Vagina (tissue), 2 donors: ENCODE measurements around the gene MBP. TPM values are rescaled to one million over a fixed set of nuclear protein-coding genes. Genes with fewer than 3 reads are reported as not detected.

Source experiments
- DNase-seq, 2 donors: peaks; one replicate each; pipeline ENCODE4 v3.0.0-alpha.2; 2017; ENCODE audit errors: extremely low spot score in 2 of 2
- H3K27ac ChIP-seq: fragments of 200-600 bp; sonication (generic); one replicate; pipeline ENCODE4 v1.5.1; 2019
- H3K27me3 ChIP-seq: fragments of 200-600 bp; sonication (generic); one replicate; pipeline ENCODE4 v1.5.1; 2019
- H3K36me3 ChIP-seq, 2 donors: fragments of 200-600 bp; sonication (generic); one replicate each; pipeline ENCODE4 v1.5.1; 2017 to 2019
- H3K4me1 ChIP-seq: fragments of 200-600 bp; sonication (generic); one replicate; pipeline ENCODE4 v1.5.1; 2019
- H3K4me3 ChIP-seq, 2 donors: fragments of 200-600 bp; sonication (generic); 1 replicate in 1 of 2; 2 replicates in 1 of 2; pipeline ENCODE4 v1.5.1; 2016 to 2019
- H3K9me3 ChIP-seq: fragments of 200-600 bp; sonication (generic); one replicate; pipeline ENCODE4 v1.5.1; 2019
- POLR2A ChIP-seq, 2 donors: fragments of 450-650 bp; IDR thresholded peaks; one replicate each; pipeline ENCODE4 v1.6.1; 2017; ENCODE audit warnings: antibody characterized with exemption in 2 of 2, mild to moderate bottlenecking in 2 of 2, moderate library complexity in 2 of 2
- POLR2AphosphoS5 ChIP-seq, 2 donors: sonication (generic); formaldehyde crosslinking; IDR thresholded peaks; one replicate each; pipeline ENCODE4 v1.9.0; 2017; ENCODE audit warnings: antibody characterized with exemption in 2 of 2, mild to moderate bottlenecking in 2 of 2, low read depth in 1 of 2; ENCODE audit not compliant: insufficient read depth in 1 of 2
- intact Hi-C: fragments of 100-400 bp; cut with DNase I; formaldehyde crosslinking; loops from one replicate; pipeline ENCODE4 v1.15.1; 2023
- total RNA-seq: library from RNA; depleted of rRNA; stranded (reverse); fragments of >200 nt; gene quantifications from one replicate; pipeline ENCODE4 v1.2.3, GENCODE V29; 2016
- TF ChIP-seq, protein P1 (sequence below), 3 experiments: fragments of 450-650 bp in 2 of 3; fragments of 200-600 bp in 1 of 3; sonication (generic) in 1 of 3; IDR thresholded peaks; one replicate each; pipeline ENCODE4 v1.5.1; 2017 to 2019; ENCODE audit warnings: antibody characterized with exemption in 3 of 3, mild to moderate bottlenecking in 2 of 3, moderate library complexity in 2 of 3

Gene MBP
- total RNA-seq, 1 donor from 2014 or later: 33.6 TPM

DNA sequence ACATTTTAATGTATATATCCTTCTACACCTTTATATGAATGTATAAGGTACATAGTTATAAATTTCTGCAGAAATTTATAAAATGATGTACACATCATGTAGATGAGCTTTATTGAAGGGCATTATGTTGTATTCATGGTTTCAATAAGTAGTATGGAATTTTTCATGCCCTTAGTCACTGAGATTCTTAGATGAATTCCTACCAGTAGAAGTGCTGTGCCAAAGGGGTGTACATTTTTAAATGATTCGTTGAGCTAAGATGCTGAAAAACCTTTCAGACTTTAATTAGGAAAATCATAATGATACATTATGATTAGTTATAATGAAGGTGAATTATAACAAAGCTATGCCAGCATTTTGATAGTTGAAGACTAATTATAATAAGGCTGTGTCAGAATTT, 195.0 kb downstream of the MBP start:
- H3K27me3 ChIP-seq: no peaks in the 10 kb centered on the region
- no peaks in the 10 kb centered on the region for H3K4me1 ChIP-seq
- H3K36me3 ChIP-seq: peaks cover 0 to 33% of the 10 kb centered on the region in 2 donors
- no peak overlapping the region for H3K4me3 ChIP-seq
- TF ChIP-seq POLR2AphosphoS5 (IDR thresholded peaks at IDR 0.05; ENCODE audit: insufficient read depth in 1 of 2, low read depth in 1 of 2) (no peak), POLR2A (IDR thresholded peaks at IDR 0.05) (no peak)
- TF ChIP-seq, protein P1, sequence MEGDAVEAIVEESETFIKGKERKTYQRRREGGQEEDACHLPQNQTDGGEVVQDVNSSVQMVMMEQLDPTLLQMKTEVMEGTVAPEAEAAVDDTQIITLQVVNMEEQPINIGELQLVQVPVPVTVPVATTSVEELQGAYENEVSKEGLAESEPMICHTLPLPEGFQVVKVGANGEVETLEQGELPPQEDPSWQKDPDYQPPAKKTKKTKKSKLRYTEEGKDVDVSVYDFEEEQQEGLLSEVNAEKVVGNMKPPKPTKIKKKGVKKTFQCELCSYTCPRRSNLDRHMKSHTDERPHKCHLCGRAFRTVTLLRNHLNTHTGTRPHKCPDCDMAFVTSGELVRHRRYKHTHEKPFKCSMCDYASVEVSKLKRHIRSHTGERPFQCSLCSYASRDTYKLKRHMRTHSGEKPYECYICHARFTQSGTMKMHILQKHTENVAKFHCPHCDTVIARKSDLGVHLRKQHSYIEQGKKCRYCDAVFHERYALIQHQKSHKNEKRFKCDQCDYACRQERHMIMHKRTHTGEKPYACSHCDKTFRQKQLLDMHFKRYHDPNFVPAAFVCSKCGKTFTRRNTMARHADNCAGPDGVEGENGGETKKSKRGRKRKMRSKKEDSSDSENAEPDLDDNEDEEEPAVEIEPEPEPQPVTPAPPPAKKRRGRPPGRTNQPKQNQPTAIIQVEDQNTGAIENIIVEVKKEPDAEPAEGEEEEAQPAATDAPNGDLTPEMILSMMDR (IDR thresholded peaks at IDR 0.05): no peak
- H3K9me3 ChIP-seq: no peaks in the 10 kb centered on the region
- intact Hi-C loops: no loop called here
- H3K27ac ChIP-seq: no peak overlapping the region
- DNase-seq: no peak

DNA sequence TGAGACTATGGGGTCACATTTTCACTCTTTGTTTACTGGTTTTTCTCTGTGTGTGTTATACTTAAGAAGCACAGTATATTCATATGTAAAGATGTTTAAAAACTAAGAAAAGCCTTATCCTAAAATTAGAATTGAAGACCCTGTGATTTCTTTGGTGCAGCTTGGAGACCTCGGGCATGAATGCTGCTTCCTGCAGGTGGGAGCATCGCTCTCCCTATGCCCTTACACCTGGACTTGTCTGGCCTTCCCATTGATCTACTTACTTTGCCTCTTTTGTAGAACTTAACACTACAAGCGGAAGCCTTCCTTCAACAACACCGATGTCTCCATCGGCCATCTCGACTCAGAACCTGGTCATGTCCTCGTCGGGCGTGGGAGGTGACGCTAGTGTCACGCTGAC, 195.7 kb downstream of the MBP start:
- H3K4me3 ChIP-seq: no peak overlapping the region
- no peak for DNase-seq
- no peaks in the 10 kb centered on the region for H3K9me3 ChIP-seq
- intact Hi-C loops: no loop called here
- no peak overlapping the region for H3K27ac ChIP-seq
- no peak for TF ChIP-seq POLR2AphosphoS5 (IDR thresholded peaks at IDR 0.05; ENCODE audit: insufficient read depth in 1 of 2, low read depth in 1 of 2)
- TF ChIP-seq, protein P1 (IDR thresholded peaks at IDR 0.05): no peak
- no peak for TF ChIP-seq POLR2A (IDR thresholded peaks at IDR 0.05)
- peaks cover 0 to 33% of the 10 kb centered on the region in 2 donors for H3K36me3 ChIP-seq
- H3K4me1 ChIP-seq: no peaks in the 10 kb centered on the region
- no peaks in the 10 kb centered on the region for H3K27me3 ChIP-seq

- no peak overlapping the region for H3K27ac ChIP-seq
- intact Hi-C loops: no loop called here
- peaks cover 0 to 33% of the 10 kb centered on the region in 2 donors for H3K36me3 ChIP-seq
- H3K27me3 ChIP-seq: no peaks in the 10 kb centered on the region
- no peak overlapping the region for H3K4me3 ChIP-seq
- H3K4me1 ChIP-seq: no peaks in the 10 kb centered on the region
- DNase-seq: no peak
- TF ChIP-seq POLR2A (IDR thresholded peaks at IDR 0.05) (no peak), POLR2AphosphoS5 (IDR thresholded peaks at IDR 0.05; ENCODE audit: insufficient read depth in 1 of 2, low read depth in 1 of 2) (no peak)
- TF ChIP-seq, protein P1 (IDR thresholded peaks at IDR 0.05): no peak
- no peaks in the 10 kb centered on the region for H3K9me3 ChIP-seq
These were observed 196.8 kb downstream of the MBP start for GRCh38 chr18:76935722-76936337.

- H3K4me1 ChIP-seq: no peaks in the 10 kb centered on the region
- H3K4me3 ChIP-seq: no peak overlapping the region
- no peak for DNase-seq
- H3K9me3 ChIP-seq: no peaks in the 10 kb centered on the region
- intact Hi-C loops: no loop called here
- peaks cover 0 to 33% of the 10 kb centered on the region in 2 donors for H3K36me3 ChIP-seq
- H3K27ac ChIP-seq: no peak overlapping the region
- TF ChIP-seq, protein P1 (IDR thresholded peaks at IDR 0.05): no peak
- TF ChIP-seq POLR2AphosphoS5 (IDR thresholded peaks at IDR 0.05; ENCODE audit: insufficient read depth in 1 of 2, low read depth in 1 of 2): no peak
- TF ChIP-seq POLR2A (IDR thresholded peaks at IDR 0.05): no peak
- H3K27me3 ChIP-seq: no peaks in the 10 kb centered on the region
These were observed 200.4 kb downstream of the MBP start for GRCh38 chr18:76932026-76932819.

GRCh38 chr18:76931171-76931570, 201.4 kb downstream of the MBP start:
- TF ChIP-seq POLR2A (IDR thresholded peaks at IDR 0.05): no peak
- TF ChIP-seq, protein P1 (IDR thresholded peaks at IDR 0.05): no peak
- TF ChIP-seq POLR2AphosphoS5 (IDR thresholded peaks at IDR 0.05; ENCODE audit: insufficient read depth in 1 of 2, low read depth in 1 of 2): no peak
- H3K36me3 ChIP-seq: peaks cover 0 to 26% of the 10 kb centered on the region in 2 donors
- intact Hi-C loops: no loop called here

More at GRCh38 chr18:76931171-76931570, 201.4 kb downstream of the MBP start:
- no peaks in the 10 kb centered on the region for H3K9me3 ChIP-seq
- no peak for DNase-seq
- no peak overlapping the region for H3K27ac ChIP-seq
- H3K27me3 ChIP-seq: no peaks in the 10 kb centered on the region
- H3K4me3 ChIP-seq: no peak overlapping the region
- H3K4me1 ChIP-seq: no peaks in the 10 kb centered on the region
